Adrenal gland (tissue), 12 donors: Measurements from ENCODE around the gene SPOCK1. TPM values are rescaled to one million over a fixed set of nuclear protein-coding genes. Genes with fewer than 3 reads are reported as not detected.

Experiments used
- DNase-seq, 7 donors: peaks; one replicate each; pipeline ENCODE4 v3.0.0-alpha.2; 2019 to 2020
- H3K27ac ChIP-seq, 5 donors: fragments of 200-600 bp; sonication (generic) in 4 of 5; 1 replicate in 3 of 5; 2 replicates in 2 of 5; pipeline versions ENCODE4 v1.5.1 to v1.8.0; 2016 to 2020; ENCODE audit warnings: mild to moderate bottlenecking in 1 of 5
- H3K27me3 ChIP-seq: fragments of 200-600 bp; 2 replicates; pipeline ENCODE4 v1.8.0; 2021
- H3K36me3 ChIP-seq, 2 donors: fragments of 200-600 bp; replicated peaks in 1 of 2; 1 replicate in 1 of 2; 2 replicates in 1 of 2; pipeline versions ENCODE4 v1.5.1 to v1.8.0; 2018 to 2022
- H3K4me1 ChIP-seq, 2 donors: fragments of 200-600 bp; replicated peaks in 1 of 2; 1 replicate in 1 of 2; 2 replicates in 1 of 2; pipeline versions ENCODE4 v1.5.1 to v1.8.0; 2018 to 2021
- H3K4me3 ChIP-seq, 4 donors: fragments of 200-600 bp; sonication (generic) in 3 of 4; one replicate each; pipeline ENCODE4 v1.5.1; 2016 to 2018
- H3K9me3 ChIP-seq, 3 donors: fragments of 200-600 bp; sonication (generic) in 1 of 3; replicated peaks in 1 of 3; 1 replicate in 2 of 3; 2 replicates in 1 of 3; pipeline versions ENCODE4 v1.5.1 to v1.8.0; 2016 to 2021
- CTCF ChIP-seq, 6 experiments: fragments of 450-650 bp in 4 of 6; fragments of 200-600 bp in 2 of 6; sonication (generic) in 1 of 6; IDR thresholded peaks; 1 replicate in 5 of 6; 2 replicates in 1 of 6; pipeline versions ENCODE4 v1.5.1 to v1.8.0; 2016 to 2021; ENCODE audit warnings: antibody characterized with exemption in 6 of 6, mild to moderate bottlenecking in 2 of 6, moderate library complexity in 1 of 6
- POLR2A ChIP-seq, 2 donors: fragments of 450-650 bp; IDR thresholded peaks; one replicate each; pipeline ENCODE4 v1.6.1; 2017; ENCODE audit warnings: antibody characterized with exemption in 2 of 2, mild to moderate bottlenecking in 2 of 2, moderate library complexity in 1 of 2
- WGBS, 4 donors: extraction: QIAGEN DNeasy Blood & Tissue Kit in 2 of 4; methylation state at CpG; one replicate each; pipeline versions ENCODE4 v1.1.5 to v1.1.7; 2013 to 2017; 5-methylcytosine and 5-hydroxymethylcytosine counted together
- intact Hi-C, 2 donors: fragments of 100-400 bp; cut with DNase I; formaldehyde crosslinking; loops; one replicate each; pipeline versions ENCODE4 v1.14.1 to v1.15.0; 2022 to 2023
- polyA plus RNA-seq, 3 donors: library from polyadenylated mRNA; stranded (reverse); fragments of 200-250 nt in 2 of 3; fragments of 350-450 nt in 1 of 3; fragmentation: Illumina TruSeq in 1 of 3; extraction: RNeasy Lipid Tissue Mini Kit (QIAGEN cat#74804) in 1 of 3; gene quantifications; one replicate each; pipeline ENCODE4 v1.2.3, GENCODE V29; 2013 to 2014
- total RNA-seq, 9 donors: library from RNA; depleted of rRNA in 4 of 9; stranded (reverse); fragments of >200 nt in 4 of 9; fragments of 120-200 nt in 1 of 9; fragmentation: NEBNext Ultra II Directional in 1 of 9; extraction: Animal tissue kit (Norgen Biotek cat#: 25700) in 1 of 9; gene quantifications; one replicate each; pipeline versions ENCODE4 v1.1.0 to v1.2.4, GENCODE V29; 2013 to 2023
- donor health status: healthy with polysubstance abuse.
- donor health status: Bipolar disorder and iron deficiency.
- donor health status: DM: yes; HTN: yes; CAD: no.
- donor health status: DM: no; HTN: no; CAD: no.
- donor health status: DM: no; HTN: no; CAD: no.
- donor health status: DM: yes; HTN: yes; CAD: no.

SPOCK1 gene
- total and polyA plus RNA-seq, 12 donors = 5.4 to 102 (median 55.6) TPM

GRCh38 chr5:137340881-137341280 lies 158.2 kb downstream of the SPOCK1 start:
- intact Hi-C loops = no loop called here
- H3K4me3 ChIP-seq = no peak overlapping the region
- 91 to 95% (median 93%) methylated on average over 3 to 4 of the region's 4 CpGs for WGBS, 4 donors

GRCh38 chr5:137336565-137337120 lies 162.5 kb downstream of the SPOCK1 start:
- Histone ChIP-seq H3K27ac (no peak overlapping the region), H3K4me1 (no peaks in the 10 kb centered on the region), H3K27me3 (no peaks in the 10 kb centered on the region), H3K36me3 (no peaks in the 10 kb centered on the region), H3K4me3 (no peak overlapping the region), H3K9me3 (no peaks in the 10 kb centered on the region)
- DNase-seq = no peak
- no peak for TF ChIP-seq CTCF (IDR thresholded peaks at IDR 0.05)
- TF ChIP-seq POLR2A (IDR thresholded peaks at IDR 0.05) = no peak
- intact Hi-C loops = no loop called here

More at GRCh38 chr5:137340881-137341280, 158.2 kb downstream of the SPOCK1 start:
- H3K9me3 ChIP-seq = no peaks in the 10 kb centered on the region
- no peaks in the 10 kb centered on the region for H3K4me1 ChIP-seq
- TF ChIP-seq CTCF (IDR thresholded peaks at IDR 0.05) (no peak), POLR2A (IDR thresholded peaks at IDR 0.05) (no peak)
- H3K27ac ChIP-seq = no peak overlapping the region
- no peak for DNase-seq
- no peaks in the 10 kb centered on the region for H3K36me3 ChIP-seq
- H3K27me3 ChIP-seq = no peaks in the 10 kb centered on the region

- no peak overlapping the region for H3K4me3 ChIP-seq
- intact Hi-C loops = no loop called here
- H3K9me3 ChIP-seq = no peaks in the 10 kb centered on the region
- no peaks in the 10 kb centered on the region for H3K36me3 ChIP-seq
- H3K27ac ChIP-seq = no peak overlapping the region
- 62 to 78% (median 74%) methylated on average over 1 of the region's 1 CpG for WGBS, 4 donors
- no peak for TF ChIP-seq CTCF (IDR thresholded peaks at IDR 0.05)
- no peak for TF ChIP-seq POLR2A (IDR thresholded peaks at IDR 0.05)
- H3K27me3 ChIP-seq = no peaks in the 10 kb centered on the region
- no peaks in the 10 kb centered on the region for H3K4me1 ChIP-seq
- DNase-seq = no peak
Measured at GRCh38 chr5:137336161-137336560, 163.0 kb downstream of the SPOCK1 start.

GRCh38 chr5:137335493-137335892 lies 163.6 kb downstream of the SPOCK1 start:
- DNase-seq = no peak
- Histone ChIP-seq H3K27ac (no peak overlapping the region), H3K4me3 (no peak overlapping the region), H3K27me3 (no peaks in the 10 kb centered on the region), H3K36me3 (no peaks in the 10 kb centered on the region), H3K4me1 (no peaks in the 10 kb centered on the region), H3K9me3 (no peaks in the 10 kb centered on the region)
- WGBS, 4 donors = 78 to 81% (median 80%) methylated on average over 5 of the region's 5 CpGs
- no peak for TF ChIP-seq CTCF (IDR thresholded peaks at IDR 0.05)
- no peak for TF ChIP-seq POLR2A (IDR thresholded peaks at IDR 0.05)
- intact Hi-C loops = no loop called here
